ENCODE measurements around the gene MAGI2.

The MAGI2 gene

DNA sequence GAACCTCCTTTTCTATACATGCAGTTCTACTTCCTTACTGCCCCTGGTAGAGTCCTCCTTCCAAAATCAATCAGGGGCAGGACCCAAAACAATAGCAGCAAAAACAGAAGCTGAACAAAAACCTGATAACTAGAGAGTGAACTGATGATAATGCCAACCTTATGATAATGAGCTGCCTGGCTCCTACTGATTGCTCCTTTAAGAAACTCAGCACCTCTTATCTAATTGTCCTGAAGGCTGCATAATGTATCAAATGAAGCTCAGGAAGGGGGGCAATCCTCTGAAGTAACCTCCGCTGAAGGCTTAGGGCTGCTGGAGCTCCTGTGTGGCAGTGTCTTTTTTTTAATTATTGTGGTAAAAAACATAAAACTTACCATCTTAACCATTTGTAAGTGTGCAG is 1397.9 kb downstream of the MAGI2 start:
- Histone ChIP-seq H3K4me2 (ENCODE audit: low read depth, low read length, poor library complexity, severe bottlenecking) (no peak overlapping the region), H3K9me3 (ENCODE audit: insufficient read depth, low read length) (no peaks in the 10 kb centered on the region), H3K36me3 (ENCODE audit: low read length) (no peaks in the 10 kb centered on the region), H3K27ac (ENCODE audit: low read depth, low read length) (no peak overlapping the region), H3K4me3 (ENCODE audit: insufficient read depth, low read length, poor library complexity, severe bottlenecking) (no peak overlapping the region), H3K9ac (ENCODE audit: low read length) (no peak overlapping the region), H3F3A (ENCODE audit: insufficient read depth) (no peaks in the 10 kb centered on the region), H3K9me2 (replicated peaks; ENCODE audit: insufficient read depth, low read length) (no peaks in the 10 kb centered on the region), H4K20me1 (ENCODE audit: low read depth, low read length) (no peaks in the 10 kb centered on the region), H3K79me2 (ENCODE audit: insufficient read depth, low read length) (no peaks in the 10 kb centered on the region), H3K27me3 (ENCODE audit: low read length) (no peaks in the 10 kb centered on the region), H2AFZ (ENCODE audit: low read depth, low read length, severe bottlenecking) (no peak overlapping the region)
- TF ChIP-seq CTCF (IDR thresholded peaks at IDR 0.05; ENCODE audit: insufficient read depth, low read length, poor library complexity, severe bottlenecking) (no peak), EZH2phosphoT487 (conservative IDR thresholded peaks at IDR 0.05; ENCODE audit: low read length) (no peak)

DNA sequence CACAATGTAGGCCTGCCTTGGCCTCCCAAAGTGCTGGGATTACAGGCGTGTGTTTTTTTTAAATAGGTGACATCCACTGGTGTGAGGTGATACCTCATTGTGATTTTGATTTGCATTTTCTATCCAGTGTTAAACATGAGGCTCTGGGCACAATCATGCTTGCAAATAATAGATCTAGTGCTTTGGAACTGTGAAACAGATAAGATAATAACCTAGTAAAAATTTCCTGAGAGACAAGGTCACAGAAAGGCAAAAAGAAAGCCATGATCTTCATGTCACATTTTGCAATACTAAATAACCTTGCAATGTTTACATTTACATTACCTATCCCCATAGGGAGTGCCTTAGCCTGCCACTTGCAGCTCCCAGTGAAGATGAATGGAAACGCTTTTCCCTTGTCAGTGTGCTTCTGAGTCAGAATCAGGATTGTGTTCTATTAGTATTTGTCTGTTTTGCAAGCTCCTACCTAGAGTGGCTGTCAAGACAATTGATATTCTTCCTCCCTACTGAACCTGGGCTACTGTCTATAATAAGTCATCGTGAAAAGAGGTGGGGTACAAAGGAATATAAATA is 1398.4 kb downstream of the MAGI2 start:
- Histone ChIP-seq H3K9me2 (replicated peaks; ENCODE audit: insufficient read depth, low read length) (no peaks in the 10 kb centered on the region), H3K27me3 (ENCODE audit: low read length) (no peaks in the 10 kb centered on the region), H3K9me3 (ENCODE audit: insufficient read depth, low read length) (no peaks in the 10 kb centered on the region), H3K36me3 (ENCODE audit: low read length) (no peaks in the 10 kb centered on the region), H3K4me2 (ENCODE audit: low read depth, low read length, poor library complexity, severe bottlenecking) (no peak overlapping the region), H3K9ac (ENCODE audit: low read length) (no peak overlapping the region), H3K79me2 (ENCODE audit: insufficient read depth, low read length) (no peaks in the 10 kb centered on the region), H3F3A (ENCODE audit: insufficient read depth) (no peaks in the 10 kb centered on the region), H4K20me1 (ENCODE audit: low read depth, low read length) (no peaks in the 10 kb centered on the region), H3K27ac (ENCODE audit: low read depth, low read length) (no peak overlapping the region), H2AFZ (ENCODE audit: low read depth, low read length, severe bottlenecking) (no peak overlapping the region), H3K4me3 (ENCODE audit: insufficient read depth, low read length, poor library complexity, severe bottlenecking) (no peak overlapping the region)
- TF ChIP-seq EZH2phosphoT487 (conservative IDR thresholded peaks at IDR 0.05; ENCODE audit: low read length) (no peak), CTCF (IDR thresholded peaks at IDR 0.05; ENCODE audit: insufficient read depth, low read length, poor library complexity, severe bottlenecking) (no peak)

DNA sequence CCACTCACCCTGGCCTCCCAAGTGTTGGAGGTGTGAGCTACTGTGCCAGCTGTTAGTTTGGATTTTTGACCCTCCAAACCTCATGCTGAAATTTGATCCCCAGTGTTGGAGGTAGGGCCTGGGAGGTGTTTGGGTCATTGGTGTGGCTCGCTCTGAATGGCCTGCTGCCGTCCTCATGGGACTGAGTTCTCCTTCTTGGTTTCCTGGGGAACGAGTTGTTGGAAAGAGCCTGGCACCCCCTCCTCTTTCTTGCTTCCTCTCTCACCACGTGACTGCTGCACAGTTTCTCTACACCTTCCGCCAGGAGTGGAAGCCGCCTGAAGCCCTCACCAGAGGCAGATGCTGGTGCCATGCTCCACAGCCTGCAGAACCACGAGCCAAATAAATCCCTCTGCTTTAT is 1401.4 kb downstream of the MAGI2 start:
- no peak overlapping the region for H3K27ac ChIP-seq (ENCODE audit: low read depth, low read length)
- H2AFZ ChIP-seq (ENCODE audit: low read depth, low read length, severe bottlenecking) = no peak overlapping the region
- no peak overlapping the region for H3K9ac ChIP-seq (ENCODE audit: low read length)
- H3K4me2 ChIP-seq (ENCODE audit: low read depth, low read length, poor library complexity, severe bottlenecking) = no peak overlapping the region
- no peak overlapping the region for H3K4me3 ChIP-seq (ENCODE audit: insufficient read depth, low read length, poor library complexity, severe bottlenecking)
- no peaks in the 10 kb centered on the region for H3K27me3 ChIP-seq (ENCODE audit: low read length)
- no peaks in the 10 kb centered on the region for H3F3A ChIP-seq (ENCODE audit: insufficient read depth)
- H3K9me3 ChIP-seq (ENCODE audit: insufficient read depth, low read length) = no peaks in the 10 kb centered on the region
- no peaks in the 10 kb centered on the region for H4K20me1 ChIP-seq (ENCODE audit: low read depth, low read length)
- no peaks in the 10 kb centered on the region for H3K36me3 ChIP-seq (ENCODE audit: low read length)
- no peak for TF ChIP-seq CTCF (IDR thresholded peaks at IDR 0.05; ENCODE audit: insufficient read depth, low read length, poor library complexity, severe bottlenecking)
- no peak for TF ChIP-seq EZH2phosphoT487 (conservative IDR thresholded peaks at IDR 0.05; ENCODE audit: low read length)
- H3K9me2 ChIP-seq (replicated peaks; ENCODE audit: insufficient read depth, low read length) = no peaks in the 10 kb centered on the region
- H3K79me2 ChIP-seq (ENCODE audit: insufficient read depth, low read length) = no peaks in the 10 kb centered on the region
